SKM-1 treated with dmso at 0.1 percent for 144 hours (cell line): ENCODE results near the gene PEX5.

Experiments used
- DNase-seq: peaks from one replicate; lab custom pipeline; 2025; ENCODE audit not compliant: unreplicated experiment; lab: John Stamatoyannopoulos, UW

The PEX5 gene

GRCh38 chr12:7189398-7190267, at the start of gene PEX5:
TSS of gene PEX5 (plus strand) at chr12:7189686. CDS start at chr12:7190378, 692 bp downstream.
- peak; percentile 68 for DNase-seq

GRCh38 chr12:7141351-7142005, 48.0 kb upstream of the PEX5 start:
- DNase-seq, result no peak

GRCh38 chr12:7142056-7142644, 47.3 kb upstream of the PEX5 start:
- DNase-seq, result peak; percentile 19

GRCh38 chr12:7142809-7143465, 46.5 kb upstream of the PEX5 start:
- DNase-seq, result no peak

GRCh38 chr12:7143564-7143963, 45.9 kb upstream of the PEX5 start:
- no peak for DNase-seq

GRCh38 chr12:7144414-7145120, 44.9 kb upstream of the PEX5 start:
- no peak for DNase-seq

GRCh38 chr12:7145671-7146070, 43.8 kb upstream of the PEX5 start:
- no peak for DNase-seq

GRCh38 chr12:7146228-7146627, 43.3 kb upstream of the PEX5 start:
- DNase-seq, result no peak

GRCh38 chr12:7146906-7147305, 42.6 kb upstream of the PEX5 start:
- DNase-seq, result no peak

GRCh38 chr12:7150356-7150755, 39.1 kb upstream of the PEX5 start:
- DNase-seq, result no peak

GRCh38 chr12:7150841-7151240, 38.6 kb upstream of the PEX5 start:
- DNase-seq, result no peak

GRCh38 chr12:7151532-7151931, 38.0 kb upstream of the PEX5 start:
- no peak for DNase-seq

GRCh38 chr12:7152818-7153217, 36.7 kb upstream of the PEX5 start:
- no peak for DNase-seq

GRCh38 chr12:7154042-7154441, 35.4 kb upstream of the PEX5 start:
- DNase-seq, result no peak

- no peak for DNase-seq
Measured at GRCh38 chr12:7154901-7155470, 34.5 kb upstream of the PEX5 start.

GRCh38 chr12:7155471-7156034, 33.9 kb upstream of the PEX5 start:
- DNase-seq, result no peak

- no peak for DNase-seq
Measured at GRCh38 chr12:7156259-7157197, 33.0 kb upstream of the PEX5 start.

- DNase-seq, result no peak
Measured at GRCh38 chr12:7157391-7157790, 32.1 kb upstream of the PEX5 start.
